Mesothelial cell of epicardium (in vitro differentiated cells): ENCODE data around the gene CREG1. TPM values are rescaled to one million over a fixed set of nuclear protein-coding genes. Genes with fewer than 3 reads are reported as not detected.
"Not testable (repeated sequence)": the region's sequence is repeated elsewhere in the genome, so short reads cannot be mapped to it uniquely, and the experiment has no call there.

Experiments
- DNase-seq, 2 experiments: peaks; one replicate each; pipeline ENCODE4 v3.0.0; 2021; ENCODE audit warnings: low spot score in 2 of 2; ENCODE audit not compliant: unreplicated experiment in 2 of 2
- H3K27ac Mint-ChIP-seq: 2 replicates; pipeline ENCODE4 v1.8.0; 2021; ENCODE audit warnings: mixed read lengths
- H3K27me3 Mint-ChIP-seq: 2 replicates; pipeline ENCODE4 v1.8.0; 2021; ENCODE audit warnings: low read depth, mixed read lengths
- H3K36me3 Mint-ChIP-seq: 2 replicates; pipeline ENCODE4 v1.8.0; 2021; ENCODE audit warnings: mixed read lengths
- H3K4me1 Mint-ChIP-seq: 2 replicates; pipeline ENCODE4 v1.8.0; 2021; ENCODE audit warnings: mixed read lengths
- H3K4me3 Mint-ChIP-seq: 2 replicates; pipeline ENCODE4 v1.8.0; 2021; ENCODE audit warnings: mild to moderate bottlenecking, moderate library complexity, mixed read lengths
- H3K9me3 Mint-ChIP-seq: 2 replicates; pipeline ENCODE4 v1.8.0; 2021; ENCODE audit warnings: mixed read lengths
- total RNA-seq: library from RNA; stranded (reverse); gene quantifications from 3 replicates; pipeline ENCODE4 v1.2.1, GENCODE V29; 2021
- TF ChIP-seq, protein P1 (sequence below): fragments of 200-600 bp; sonication (generic); IDR thresholded peaks from one replicate; pipeline ENCODE4 v1.5.0; 2021; ENCODE audit warnings: antibody characterized with exemption; ENCODE audit not compliant: unreplicated experiment

CREG1 gene
- total RNA-seq, 1 donor from 2014 or later, result 41.7 TPM

GRCh38 chr1:167573035-167573434 is 19.5 kb upstream of the CREG1 start:
- H3K9me3 Mint-ChIP-seq, result peaks cover 12% of the 10 kb centered on the region
- no peak overlapping the region for H3K4me3 Mint-ChIP-seq

DNA sequence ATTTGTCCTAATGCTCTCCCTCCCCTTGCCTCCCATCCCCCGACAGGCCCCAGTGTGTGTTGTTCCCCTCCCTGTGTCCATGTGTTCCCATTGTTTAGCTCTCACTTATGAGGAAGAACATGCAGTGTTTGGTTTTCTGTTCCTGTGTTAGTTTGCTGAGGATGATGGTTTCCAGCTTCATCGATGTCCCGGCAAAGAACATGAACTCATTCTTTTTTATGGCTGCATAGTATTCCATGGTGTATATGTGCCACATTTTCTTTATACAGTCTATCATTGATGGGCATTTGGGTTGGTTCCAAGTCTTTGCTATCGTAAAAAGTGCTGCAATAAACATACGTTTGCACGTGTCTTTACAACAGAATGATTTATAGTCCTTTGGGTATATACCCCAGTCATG is 17.1 kb upstream of the CREG1 start:
- H3K36me3 Mint-ChIP-seq, H3K4me1 Mint-ChIP-seq, H3K27ac Mint-ChIP-seq, H3K27me3 Mint-ChIP-seq, DNase-seq, H3K4me3 Mint-ChIP-seq: not testable (repeated sequence)
- H3K9me3 Mint-ChIP-seq, result peaks cover 12% of the 10 kb centered on the region

More at GRCh38 chr1:167573035-167573434, 19.5 kb upstream of the CREG1 start:
- no peaks in the 10 kb centered on the region for H3K4me1 Mint-ChIP-seq
- no peaks in the 10 kb centered on the region for H3K36me3 Mint-ChIP-seq
- peaks cover 13% of the 10 kb centered on the region for H3K27me3 Mint-ChIP-seq
- no peak for DNase-seq
- TF ChIP-seq, protein P1, sequence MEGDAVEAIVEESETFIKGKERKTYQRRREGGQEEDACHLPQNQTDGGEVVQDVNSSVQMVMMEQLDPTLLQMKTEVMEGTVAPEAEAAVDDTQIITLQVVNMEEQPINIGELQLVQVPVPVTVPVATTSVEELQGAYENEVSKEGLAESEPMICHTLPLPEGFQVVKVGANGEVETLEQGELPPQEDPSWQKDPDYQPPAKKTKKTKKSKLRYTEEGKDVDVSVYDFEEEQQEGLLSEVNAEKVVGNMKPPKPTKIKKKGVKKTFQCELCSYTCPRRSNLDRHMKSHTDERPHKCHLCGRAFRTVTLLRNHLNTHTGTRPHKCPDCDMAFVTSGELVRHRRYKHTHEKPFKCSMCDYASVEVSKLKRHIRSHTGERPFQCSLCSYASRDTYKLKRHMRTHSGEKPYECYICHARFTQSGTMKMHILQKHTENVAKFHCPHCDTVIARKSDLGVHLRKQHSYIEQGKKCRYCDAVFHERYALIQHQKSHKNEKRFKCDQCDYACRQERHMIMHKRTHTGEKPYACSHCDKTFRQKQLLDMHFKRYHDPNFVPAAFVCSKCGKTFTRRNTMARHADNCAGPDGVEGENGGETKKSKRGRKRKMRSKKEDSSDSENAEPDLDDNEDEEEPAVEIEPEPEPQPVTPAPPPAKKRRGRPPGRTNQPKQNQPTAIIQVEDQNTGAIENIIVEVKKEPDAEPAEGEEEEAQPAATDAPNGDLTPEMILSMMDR, result no peak
- no peak overlapping the region for H3K27ac Mint-ChIP-seq

DNA sequence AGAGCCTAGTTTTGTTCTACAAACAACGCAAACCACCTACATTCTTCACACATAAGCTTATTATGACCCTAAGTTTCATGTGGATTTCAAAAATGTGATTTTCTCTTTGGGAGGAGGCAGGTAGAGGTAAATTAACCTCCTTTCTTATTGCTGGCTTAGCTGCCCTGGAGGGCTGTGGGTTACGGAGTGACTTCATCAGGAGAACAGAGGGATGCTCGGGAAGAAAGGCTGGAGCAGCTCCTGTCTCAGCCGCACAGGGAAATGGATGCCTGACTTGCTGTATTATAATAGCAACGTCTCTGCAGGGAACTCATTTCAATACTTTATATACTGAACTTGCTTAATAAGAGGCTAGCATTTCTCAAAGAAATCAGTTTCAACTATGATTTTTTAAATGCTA is 14.1 kb upstream of the CREG1 start:
- H3K27ac Mint-ChIP-seq, result no peak overlapping the region
- no peaks in the 10 kb centered on the region for H3K36me3 Mint-ChIP-seq
- H3K27me3 Mint-ChIP-seq, result no peaks in the 10 kb centered on the region
- H3K4me3 Mint-ChIP-seq, result no peak overlapping the region
- no peaks in the 10 kb centered on the region for H3K9me3 Mint-ChIP-seq
- TF ChIP-seq, protein P1, result no peak
- no peak for DNase-seq
- peaks cover 7% of the 10 kb centered on the region for H3K4me1 Mint-ChIP-seq

GRCh38 chr1:167566766-167567165 is 13.2 kb upstream of the CREG1 start:
- H3K27me3 Mint-ChIP-seq, result no peaks in the 10 kb centered on the region
- peaks cover 7% of the 10 kb centered on the region for H3K4me1 Mint-ChIP-seq
- TF ChIP-seq, protein P1, result no peak
- no peak overlapping the region for H3K4me3 Mint-ChIP-seq
- no peak for DNase-seq
- H3K9me3 Mint-ChIP-seq, result no peaks in the 10 kb centered on the region
- H3K36me3 Mint-ChIP-seq, result no peaks in the 10 kb centered on the region
- no peak overlapping the region for H3K27ac Mint-ChIP-seq

- TF ChIP-seq, protein P1, result no peak
- H3K4me3 Mint-ChIP-seq, result no peak overlapping the region
- no peak for DNase-seq
- no peak overlapping the region for H3K27ac Mint-ChIP-seq
- peaks cover 7% of the 10 kb centered on the region for H3K4me1 Mint-ChIP-seq
- H3K27me3 Mint-ChIP-seq, result no peaks in the 10 kb centered on the region
- no peaks in the 10 kb centered on the region for H3K36me3 Mint-ChIP-seq
- no peaks in the 10 kb centered on the region for H3K9me3 Mint-ChIP-seq
Observed at GRCh38 chr1:167565922-167566321, 12.4 kb upstream of the CREG1 start.

DNA sequence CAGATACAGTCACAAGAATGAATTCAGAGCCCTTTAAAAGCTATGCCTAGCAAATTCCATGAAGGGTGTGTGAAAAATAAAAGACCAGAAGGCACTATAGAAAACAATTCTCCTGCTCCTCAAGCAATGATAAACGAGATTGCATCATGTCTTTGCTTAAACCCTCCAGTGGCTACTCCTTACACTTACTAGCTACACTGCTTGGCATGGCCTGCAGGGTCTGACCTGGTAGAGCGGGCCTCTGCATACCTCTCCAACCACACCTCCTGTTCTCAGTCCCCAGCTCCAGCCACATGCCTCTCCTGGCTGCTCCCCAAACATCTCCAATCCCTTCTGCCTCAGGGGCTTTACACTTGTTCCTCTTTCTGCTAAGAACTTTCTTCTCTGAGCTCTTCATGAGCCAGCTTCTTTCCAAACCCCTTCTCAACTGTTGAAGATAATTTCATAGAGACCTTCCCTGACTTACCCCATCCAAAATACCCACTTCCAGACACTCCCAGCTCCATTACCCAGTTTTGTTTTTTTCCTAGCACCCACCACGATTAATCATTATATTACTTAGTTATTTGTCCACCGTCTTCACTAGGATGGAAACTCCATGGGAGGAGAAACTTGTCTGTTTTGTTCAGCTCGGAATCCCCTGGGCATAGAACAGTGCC is 11.2 kb upstream of the CREG1 start:
- Mint-ChIP-seq H3K27ac (no peak overlapping the region), H3K4me3 (no peak overlapping the region), H3K4me1 (peaks cover 7% of the 10 kb centered on the region), H3K9me3 (no peaks in the 10 kb centered on the region), H3K27me3 (no peaks in the 10 kb centered on the region), H3K36me3 (no peaks in the 10 kb centered on the region)
- no peak for DNase-seq
- TF ChIP-seq, protein P1, result no peak
